MCF 10A (cell line): Measurements from ENCODE around the gene PNLIPRP3. TPM values are rescaled to one million over a fixed set of nuclear protein-coding genes. Genes with fewer than 3 reads are reported as not detected.

Experiments
- BruUV-seq: library from RNA; stranded (reverse); fragments of 400-500 nt; replicated peaks from 2 replicates; lab custom pipeline; 2021; lab: Mats Ljungman, UMichigan
- CTCF ChIA-PET: fragments of 300-600 bp; sonication (Branson Sonifier 250); formaldehyde crosslinking; extraction: SDS; loops from one replicate; lab custom pipeline; 2021; ENCODE audit warnings: antibody characterized with exemption, inconsistent platforms; lab: Yijun Ruan, JAX
- POLR2A ChIA-PET: fragments of 300-600, 350-650 bp; sonication (Branson Sonifier 250); formaldehyde crosslinking; extraction: SDS; loops from one replicate; lab custom pipeline; 2020; ENCODE audit warnings: antibody characterized with exemption, inconsistent platforms; lab: Yijun Ruan, JAX
- DNase-seq: peaks from one replicate; pipeline ENCODE4 v3.0.0-alpha.2; 2018; ENCODE audit not compliant: unreplicated experiment
- H3K27ac Mint-ChIP-seq: one replicate; pipeline ENCODE4 v1.8.0; 2022; ENCODE audit warnings: mild to moderate bottlenecking, low read depth, mixed read lengths; ENCODE audit not compliant: unreplicated experiment
- H3K27me3 Mint-ChIP-seq: one replicate; pipeline ENCODE4 v1.8.0; 2022; ENCODE audit warnings: mixed read lengths; ENCODE audit not compliant: insufficient read depth, unreplicated experiment
- H3K36me3 Mint-ChIP-seq: one replicate; pipeline ENCODE4 v1.8.0; 2022; ENCODE audit warnings: mild to moderate bottlenecking, moderate library complexity, mixed read lengths; ENCODE audit not compliant: insufficient read depth, unreplicated experiment
- H3K4me1 Mint-ChIP-seq: one replicate; pipeline ENCODE4 v1.8.0; 2022; ENCODE audit warnings: mixed read lengths; ENCODE audit not compliant: insufficient read depth, unreplicated experiment
- H3K4me3 Mint-ChIP-seq: one replicate; pipeline ENCODE4 v1.8.0; 2022; ENCODE audit warnings: mild to moderate bottlenecking, moderate library complexity, mixed read lengths; ENCODE audit not compliant: unreplicated experiment
- H3K9me3 Mint-ChIP-seq: one replicate; pipeline ENCODE4 v1.8.0; 2022; ENCODE audit warnings: mixed read lengths; ENCODE audit not compliant: unreplicated experiment
- CTCF ChIP-seq: fragments of 200-600 bp; IDR thresholded peaks from one replicate; pipeline ENCODE4 v1.8.0; 2022; ENCODE audit warnings: antibody characterized with exemption, mild to moderate bottlenecking; ENCODE audit not compliant: unreplicated experiment
- intact Hi-C: fragments of 100-400 bp; cut with micrococcal nuclease; formaldehyde crosslinking; loops from 2 replicates; pipeline ENCODE4 v1.14.1; 2022
- total RNA-seq: library from RNA; stranded (reverse); gene quantifications from 2 replicates; pipeline ENCODE4 v1.2.3, GENCODE V29; 2022

Gene PNLIPRP3
- total RNA-seq, 1 experiment from 2014 or later = 9.5 TPM

DNA sequence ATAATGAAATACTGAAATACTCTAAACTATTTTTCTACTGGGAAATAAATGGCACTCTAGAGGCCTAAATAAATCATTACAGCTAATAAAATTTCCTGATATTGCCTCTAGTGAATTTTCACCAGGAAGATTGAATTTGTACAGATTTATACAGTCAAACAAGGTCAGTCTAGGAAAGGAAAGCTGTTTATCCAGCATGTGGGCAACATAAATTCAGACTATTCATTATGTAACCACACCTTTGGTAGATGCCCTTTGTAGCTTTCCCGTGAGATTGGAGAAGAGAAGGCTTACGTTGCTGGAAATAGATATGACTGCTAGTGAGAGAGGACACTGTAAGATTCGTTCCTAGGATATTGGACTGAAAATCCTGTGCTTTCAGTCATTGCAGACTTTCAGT is 82.9 kb downstream of the PNLIPRP3 start:
- Mint-ChIP-seq H3K36me3 (no peaks in the 10 kb centered on the region), H3K4me1 (no peaks in the 10 kb centered on the region), H3K27ac (no peak overlapping the region), H3K9me3 (peaks cover 10% of the 10 kb centered on the region), H3K27me3 (no peaks in the 10 kb centered on the region), H3K4me3 (no peak overlapping the region)
- ChIA-PET POLR2A (no interaction called here), CTCF (interaction anchor here (0.8 kb wide), 2 partner anchors 8 to 20 kb away, joined by 3 to 5 read pairs; no protein-coding TSS in a partner anchor)
- no peak for DNase-seq
- no peak for TF ChIP-seq CTCF
- no TSS peak for BruUV-seq
- intact Hi-C loops = no loop called here

- Mint-ChIP-seq H3K27ac (no peak overlapping the region), H3K9me3 (peaks cover 10% of the 10 kb centered on the region), H3K27me3 (no peaks in the 10 kb centered on the region), H3K4me3 (no peak overlapping the region), H3K4me1 (no peaks in the 10 kb centered on the region), H3K36me3 (no peaks in the 10 kb centered on the region)
- BruUV-seq = no TSS peak
- intact Hi-C loops = no loop called here
- TF ChIP-seq CTCF = no peak
- CTCF ChIA-PET = interaction anchor here (0.8 kb wide), 1 partner anchor 21 kb away, joined by 5 read pairs; no protein-coding TSS in a partner anchor
- no peak for DNase-seq
- POLR2A ChIA-PET = interaction anchor here (0.6 kb wide), 1 partner anchor 72 kb away, joined by 3 read pairs; no protein-coding TSS in a partner anchor
Observed at GRCh38 chr10:116511365-116511764, 83.7 kb downstream of the PNLIPRP3 start.

DNA sequence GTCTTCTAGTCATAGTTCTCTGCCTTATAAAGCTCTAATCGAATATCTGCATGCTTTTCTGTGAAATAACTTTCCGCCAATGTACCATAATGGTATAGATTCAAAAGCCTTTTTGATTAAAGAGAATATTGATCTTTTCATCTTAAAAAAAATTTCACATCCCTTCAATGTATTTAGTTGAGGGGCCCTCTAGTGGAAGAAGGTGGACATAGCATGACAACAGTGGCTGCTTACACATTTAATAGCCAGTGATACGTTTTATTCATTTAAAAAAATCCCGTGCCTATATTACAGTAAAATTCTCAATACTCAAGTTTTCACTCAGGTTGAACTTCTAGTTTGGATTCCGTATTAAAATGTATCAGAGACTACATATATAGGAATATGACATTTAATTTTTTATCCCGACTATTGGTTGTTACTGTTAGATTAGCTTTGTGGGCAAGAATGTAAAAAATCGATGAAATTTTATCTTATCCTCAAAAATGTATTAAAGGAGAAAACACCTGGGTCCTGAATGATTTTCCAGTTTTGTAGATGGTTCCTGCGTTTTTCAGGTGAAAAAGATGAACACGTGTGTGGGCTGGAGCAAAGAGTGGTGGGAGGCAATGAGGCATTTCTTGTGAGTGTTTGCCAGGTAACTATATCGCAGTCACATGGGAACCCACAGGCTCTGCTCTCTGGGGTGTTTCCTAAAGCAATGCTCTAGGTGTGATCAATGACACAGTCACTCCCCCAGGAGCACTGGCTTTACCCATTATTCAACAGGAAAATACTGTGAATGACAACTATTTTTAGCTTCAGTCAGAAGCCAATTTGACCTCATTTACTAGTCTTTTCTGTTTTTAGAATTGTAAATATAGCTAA is 94.0 kb downstream of the PNLIPRP3 start:
- H3K27me3 Mint-ChIP-seq = no peaks in the 10 kb centered on the region
- H3K27ac Mint-ChIP-seq = no peak overlapping the region
- peak; percentile 62 for DNase-seq
- POLR2A ChIA-PET = interaction anchor here (0.8 kb wide), 1 partner anchor 52 kb away, joined by 3 read pairs; no protein-coding TSS in a partner anchor
- no TSS peak for BruUV-seq
- H3K4me1 Mint-ChIP-seq = peaks cover 5% of the 10 kb centered on the region
- peak; percentile 63 for TF ChIP-seq CTCF
- CTCF ChIA-PET = interaction anchor here (0.6 to 1.7 kb wide), 16 partner anchors 8 to 1738 kb away, joined by 3 to 6 read pairs (median 3); no protein-coding TSS in a partner anchor
- no peaks in the 10 kb centered on the region for H3K9me3 Mint-ChIP-seq
- intact Hi-C loops = loop anchor here (2.0 kb wide), 1 partner anchor 51 kb away; no protein-coding TSS in a partner anchor
- no peaks in the 10 kb centered on the region for H3K36me3 Mint-ChIP-seq
- H3K4me3 Mint-ChIP-seq = no peak overlapping the region

GRCh38 chr10:116522803-116523381 is 95.2 kb downstream of the PNLIPRP3 start:
- H3K4me3 Mint-ChIP-seq = no peak overlapping the region
- DNase-seq = no peak
- H3K27me3 Mint-ChIP-seq = no peaks in the 10 kb centered on the region
- H3K9me3 Mint-ChIP-seq = no peaks in the 10 kb centered on the region
- no peaks in the 10 kb centered on the region for H3K36me3 Mint-ChIP-seq
- ChIA-PET CTCF (interaction anchor here (0.5 to 1.7 kb wide), 5 partner anchors 21 to 1091 kb away, joined by 3 to 5 read pairs (median 3); no protein-coding TSS in a partner anchor), POLR2A (no interaction called here)
- peaks cover 5% of the 10 kb centered on the region for H3K4me1 Mint-ChIP-seq
- H3K27ac Mint-ChIP-seq = no peak overlapping the region
- BruUV-seq = no TSS peak
- no peak for TF ChIP-seq CTCF
- intact Hi-C loops = no loop called here
